ENCODE results near the gene CDK14. TPM values are rescaled to one million over a fixed set of nuclear protein-coding genes. Genes with fewer than 3 reads are reported as not detected.

The CDK14 gene
- total RNA-seq, 1 donor from 2014 or later, result 64.6 TPM

DNA sequence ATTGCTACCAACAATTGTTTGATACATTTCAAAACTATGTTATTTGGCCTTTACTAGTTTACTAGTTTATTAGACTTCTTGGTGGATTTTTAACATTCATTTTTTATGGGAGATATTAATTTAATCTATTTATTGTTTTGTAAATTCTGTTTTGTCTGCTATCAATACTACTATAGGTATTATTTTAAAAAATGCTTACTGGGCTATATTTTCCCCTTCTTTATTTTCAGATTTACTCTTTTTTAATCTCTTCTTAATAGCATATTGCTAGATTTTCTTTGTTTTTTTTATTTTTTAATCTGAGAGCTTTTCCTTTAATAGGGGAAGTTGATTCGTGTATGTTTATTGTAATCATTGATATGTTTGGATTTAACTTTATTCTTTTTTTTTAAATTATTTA is 147.5 kb downstream of the CDK14 start:
- no peak overlapping the region for H3K4me3 Mint-ChIP-seq

DNA sequence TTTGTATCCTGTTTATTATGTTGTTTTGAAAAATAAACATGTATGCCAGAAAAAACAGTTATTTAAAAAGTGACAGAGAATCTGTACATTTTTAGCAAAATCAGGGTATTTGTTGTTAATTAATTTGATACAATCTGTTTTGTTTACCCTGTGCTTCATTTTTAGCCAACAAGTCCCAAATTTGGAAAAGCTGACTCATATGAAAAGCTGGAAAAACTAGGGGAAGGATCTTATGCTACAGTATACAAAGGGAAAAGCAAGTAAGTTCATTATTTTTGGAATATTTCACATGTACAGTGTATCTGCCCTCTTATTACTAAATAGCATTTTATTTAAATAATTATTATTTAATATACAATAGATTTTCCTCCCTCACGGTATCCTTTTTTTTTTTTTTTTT is 151.4 kb downstream of the CDK14 start:
- Mint-ChIP-seq H3K27ac (no peak overlapping the region), H3K4me1 (no peaks in the 10 kb centered on the region), H3K9me3 (peaks cover 8% of the 10 kb centered on the region), H3K4me3 (no peak overlapping the region), H3K36me3 (peaks cover 16% of the 10 kb centered on the region), H3K27me3 (ENCODE audit: low read depth) (no peaks in the 10 kb centered on the region)
- TF ChIP-seq, protein P1, sequence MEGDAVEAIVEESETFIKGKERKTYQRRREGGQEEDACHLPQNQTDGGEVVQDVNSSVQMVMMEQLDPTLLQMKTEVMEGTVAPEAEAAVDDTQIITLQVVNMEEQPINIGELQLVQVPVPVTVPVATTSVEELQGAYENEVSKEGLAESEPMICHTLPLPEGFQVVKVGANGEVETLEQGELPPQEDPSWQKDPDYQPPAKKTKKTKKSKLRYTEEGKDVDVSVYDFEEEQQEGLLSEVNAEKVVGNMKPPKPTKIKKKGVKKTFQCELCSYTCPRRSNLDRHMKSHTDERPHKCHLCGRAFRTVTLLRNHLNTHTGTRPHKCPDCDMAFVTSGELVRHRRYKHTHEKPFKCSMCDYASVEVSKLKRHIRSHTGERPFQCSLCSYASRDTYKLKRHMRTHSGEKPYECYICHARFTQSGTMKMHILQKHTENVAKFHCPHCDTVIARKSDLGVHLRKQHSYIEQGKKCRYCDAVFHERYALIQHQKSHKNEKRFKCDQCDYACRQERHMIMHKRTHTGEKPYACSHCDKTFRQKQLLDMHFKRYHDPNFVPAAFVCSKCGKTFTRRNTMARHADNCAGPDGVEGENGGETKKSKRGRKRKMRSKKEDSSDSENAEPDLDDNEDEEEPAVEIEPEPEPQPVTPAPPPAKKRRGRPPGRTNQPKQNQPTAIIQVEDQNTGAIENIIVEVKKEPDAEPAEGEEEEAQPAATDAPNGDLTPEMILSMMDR (IDR thresholded peaks at IDR 0.05; ENCODE audit: unreplicated experiment), result no peak
- no peak for DNase-seq (ENCODE audit: low spot score in 2 of 2, unreplicated experiment in 2 of 2)

More for the DNA sequence above, 147.5 kb downstream of the CDK14 start:
- Mint-ChIP-seq H3K9me3 (no peaks in the 10 kb centered on the region), H3K36me3 (peaks cover 6% of the 10 kb centered on the region), H3K27ac (no peak overlapping the region), H3K4me1 (no peaks in the 10 kb centered on the region), H3K27me3 (ENCODE audit: low read depth) (no peaks in the 10 kb centered on the region)
- no peak for DNase-seq (ENCODE audit: low spot score in 2 of 2, unreplicated experiment in 2 of 2)
- TF ChIP-seq, protein P1 (IDR thresholded peaks at IDR 0.05; ENCODE audit: unreplicated experiment), result no peak

DNA sequence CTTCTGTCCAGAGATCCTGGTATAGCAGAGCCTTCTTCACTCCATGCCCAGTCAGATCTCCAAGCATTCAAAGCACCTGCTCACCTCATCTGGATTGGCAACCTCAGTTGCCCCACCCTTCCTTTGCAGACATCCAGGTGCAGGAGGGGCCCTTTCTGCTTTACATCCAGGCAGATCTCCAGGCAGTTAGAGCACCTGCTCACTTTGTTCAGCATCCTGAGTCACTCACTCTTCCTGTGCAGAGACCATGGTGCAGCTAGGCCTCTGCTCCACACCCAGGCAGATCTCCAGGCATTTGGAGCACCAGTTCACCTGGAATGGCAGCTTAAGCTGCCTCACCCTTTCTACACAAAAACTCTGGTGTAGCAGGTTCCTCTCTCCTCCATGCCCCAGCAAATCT is 153.1 kb downstream of the CDK14 start:
- Mint-ChIP-seq H3K9me3 (peaks cover 22% of the 10 kb centered on the region), H3K27me3 (ENCODE audit: low read depth) (no peaks in the 10 kb centered on the region), H3K4me1 (no peaks in the 10 kb centered on the region), H3K27ac (no peak overlapping the region), H3K4me3 (no peak overlapping the region), H3K36me3 (peaks cover 22% of the 10 kb centered on the region)
- no peak for DNase-seq (ENCODE audit: low spot score in 2 of 2, unreplicated experiment in 2 of 2)
- TF ChIP-seq, protein P1 (IDR thresholded peaks at IDR 0.05; ENCODE audit: unreplicated experiment), result no peak

DNA sequence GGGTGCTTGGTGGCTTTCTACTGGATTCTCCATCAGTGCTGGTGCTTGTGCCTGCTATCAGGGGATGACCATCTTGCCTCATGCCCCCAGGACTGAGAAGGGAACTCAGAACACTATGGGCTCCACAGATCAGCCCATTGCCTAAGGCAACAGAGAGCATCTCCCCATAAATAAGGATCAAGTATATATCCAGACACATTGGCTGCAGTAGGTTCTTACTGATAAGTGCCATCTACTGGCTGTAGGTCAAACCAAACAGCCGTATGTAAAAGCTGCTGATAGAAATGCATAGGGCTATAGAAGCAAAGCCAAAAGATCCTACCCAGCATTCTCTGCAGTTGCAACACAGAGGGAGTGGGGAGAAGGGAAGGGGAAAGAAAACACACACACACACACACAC is 153.7 kb downstream of the CDK14 start:
- no peaks in the 10 kb centered on the region for H3K4me1 Mint-ChIP-seq
- H3K27me3 Mint-ChIP-seq (ENCODE audit: low read depth), result no peaks in the 10 kb centered on the region
- no peak overlapping the region for H3K27ac Mint-ChIP-seq
- peaks cover 22% of the 10 kb centered on the region for H3K9me3 Mint-ChIP-seq
- H3K36me3 Mint-ChIP-seq, result peaks cover 22% of the 10 kb centered on the region
- DNase-seq (ENCODE audit: low spot score in 2 of 2, unreplicated experiment in 2 of 2), result no peak
- no peak overlapping the region for H3K4me3 Mint-ChIP-seq
- TF ChIP-seq, protein P1 (IDR thresholded peaks at IDR 0.05; ENCODE audit: unreplicated experiment), result no peak

DNA sequence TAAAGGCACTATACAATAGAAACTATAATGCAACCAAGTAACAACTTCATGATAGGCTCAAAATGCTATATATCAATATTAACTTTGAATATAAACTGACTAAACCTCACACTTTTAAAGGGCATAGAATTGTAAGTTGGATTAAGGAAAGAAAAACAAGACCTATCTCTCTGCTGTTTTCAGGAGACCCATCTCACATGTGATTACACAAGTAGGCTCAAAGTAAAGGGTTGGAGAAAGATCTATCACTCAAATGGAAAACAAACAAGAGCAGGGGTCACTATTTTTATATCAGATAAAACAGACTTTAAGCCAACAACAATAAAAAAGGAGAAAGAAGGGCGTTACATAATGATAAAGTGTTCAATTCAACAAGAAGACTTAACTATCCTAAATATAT is 155.5 kb downstream of the CDK14 start:
- no peak for DNase-seq (ENCODE audit: low spot score in 2 of 2, unreplicated experiment in 2 of 2)
- Mint-ChIP-seq H3K9me3 (peaks cover 22% of the 10 kb centered on the region), H3K36me3 (peaks cover 18% of the 10 kb centered on the region), H3K27me3 (ENCODE audit: low read depth) (no peaks in the 10 kb centered on the region), H3K4me1 (no peaks in the 10 kb centered on the region), H3K27ac (no peak overlapping the region), H3K4me3 (no peak overlapping the region)
- TF ChIP-seq, protein P1 (IDR thresholded peaks at IDR 0.05; ENCODE audit: unreplicated experiment), result no peak

DNA sequence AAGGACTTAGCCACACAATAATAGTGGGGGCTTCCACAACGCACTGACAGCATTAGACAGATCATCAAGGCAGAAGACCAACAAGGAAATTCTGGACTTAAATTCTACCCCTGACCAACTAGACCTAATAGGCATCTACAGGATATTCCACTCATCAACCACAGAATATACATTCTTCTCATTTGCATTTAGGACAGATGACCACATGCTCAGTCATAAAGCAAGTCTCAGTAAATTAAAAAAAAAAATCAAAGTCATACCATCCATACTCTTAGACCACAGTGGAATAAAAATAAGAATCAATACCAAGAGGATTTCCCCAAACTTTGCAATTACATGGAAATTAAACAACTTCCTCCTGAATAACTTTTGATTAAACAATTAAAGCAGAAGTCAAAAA is 155.9 kb downstream of the CDK14 start:
- no peak overlapping the region for H3K4me3 Mint-ChIP-seq
- TF ChIP-seq, protein P1 (IDR thresholded peaks at IDR 0.05; ENCODE audit: unreplicated experiment), result no peak
- no peaks in the 10 kb centered on the region for H3K4me1 Mint-ChIP-seq
- H3K27me3 Mint-ChIP-seq (ENCODE audit: low read depth), result no peaks in the 10 kb centered on the region
- no peak overlapping the region for H3K27ac Mint-ChIP-seq
- no peak for DNase-seq (ENCODE audit: low spot score in 2 of 2, unreplicated experiment in 2 of 2)
- peaks cover 18% of the 10 kb centered on the region for H3K36me3 Mint-ChIP-seq
- H3K9me3 Mint-ChIP-seq, result peaks cover 22% of the 10 kb centered on the region
